ENCODE results near the gene VKORC1L1. TPM values are rescaled to one million over a fixed set of nuclear protein-coding genes. Genes with fewer than 3 reads are reported as not detected.

VKORC1L1 gene
- total and polyA plus RNA-seq, 2 donors (not counting 3 experiments of a cell fraction or from before 2014, with no cell fraction given) = 14.5 to 36.7 TPM

GRCh38 chr7:65953890-65954450 lies 81.1 kb downstream of the VKORC1L1 start:
- Histone ChIP-seq H3K27ac (ENCODE audit: insufficient read depth, low read depth, low read length) (no peak overlapping the region), H3K36me3 (ENCODE audit: control insufficient read depth in 2 of 2, extremely low read depth in 1 of 2, insufficient read depth in 2 of 2, low read length in 2 of 2) (peaks cover 5 to 10% of the 10 kb centered on the region in 2 experiments), H2AFZ (ENCODE audit: low read depth, low read length) (no peak overlapping the region), H3K9me3 (replicated peaks; ENCODE audit: control insufficient read depth, insufficient read depth, low read length) (no peaks in the 10 kb centered on the region), H3K4me3 (replicated peaks in 1 of 3; ENCODE audit: insufficient read depth in 1 of 3, low read depth in 1 of 3, low read length in 3 of 3) (no peak overlapping the region), H3K79me2 (ENCODE audit: control insufficient read depth, insufficient read depth, low read length) (no peaks in the 10 kb centered on the region), H3K9ac (replicated peaks; ENCODE audit: extremely low read depth, insufficient read depth, low read length) (no peak overlapping the region), H4K20me1 (replicated peaks; ENCODE audit: control insufficient read depth, extremely low read depth, insufficient read depth, low read length) (no peaks in the 10 kb centered on the region), H3K27me3 (ENCODE audit: control insufficient read depth in 2 of 2, insufficient read depth in 2 of 2, low read length in 2 of 2) (no peaks in the 10 kb centered on the region), H3K9me1 (replicated peaks; ENCODE audit: control insufficient read depth, extremely low read depth, insufficient read depth, low read length) (no peaks in the 10 kb centered on the region), H3K4me2 (ENCODE audit: insufficient read depth, low read length) (no peak overlapping the region), H3K4me1 (ENCODE audit: control insufficient read depth, extremely low read depth, insufficient read depth, low read length) (no peaks in the 10 kb centered on the region)
- FAIRE-seq (no peak), DNase-seq (ENCODE audit: low read depth, low spot score) (no peak)
- ChIA-PET CTCF (no interaction called here), POLR2A (no interaction called here)
- dilution Hi-C loops (cut with MboI; ENCODE audit: extremely low pct_ligation_motif_present, low sequenced_read_pairs) (no loop called here), intact Hi-C loops (cut with micrococcal nuclease) (no loop called here)
- BruUV-seq (replicated peaks) = no TSS peak
- no peak for TF ChIP-seq JUN (IDR thresholded peaks at IDR 0.05; ENCODE audit: borderline replicate concordance, insufficient read depth, insufficient read length, low read depth)
- TF ChIP-seq EZH2 (IDR thresholded peaks at IDR 0.05; ENCODE audit: borderline replicate concordance, low read depth, low read length, severe bottlenecking) = no peak
- no peak for TF ChIP-seq POLR2AphosphoS5 (IDR thresholded peaks at IDR 0.05; ENCODE audit: insufficient read depth, low read depth, low read length)
- no peak for TF ChIP-seq CTCF (IDR thresholded peaks at IDR 0.05; ENCODE audit: extremely low read depth in 1 of 2, insufficient read depth in 1 of 2, low read depth in 1 of 2, low read length in 2 of 2)
- TF ChIP-seq GATA2 (IDR thresholded peaks at IDR 0.05; ENCODE audit: insufficient read depth, insufficient read length, low read depth, low read length) = no peak
- no peak for TF ChIP-seq FOS (IDR thresholded peaks at IDR 0.05; ENCODE audit: borderline replicate concordance, insufficient read depth, low read length)

Data from endothelial cell of umbilical vein (primary cell).